OCI-LY1 (cell line): Measurements from ENCODE around the gene EHD2.
"Not testable (repeated sequence)": the region's sequence is repeated elsewhere in the genome, so short reads cannot be mapped to it uniquely, and the experiment has no call there.

Experiments
- H2AFZ ChIP-seq: fragments of 200-600 bp; sonication (generic), shearing (Covaris generic); 2 replicates; pipeline ENCODE4 v1.6.0; 2014; ENCODE audit warnings: antibody characterized with exemption, mild to moderate bottlenecking, low read length
- H3F3A ChIP-seq: fragments of 200-600 bp; sonication (generic), shearing (Covaris generic); 2 replicates; pipeline ENCODE4 v1.6.0; 2014; ENCODE audit warnings: mild to moderate bottlenecking, antibody characterized with exemption, low read length, moderate library complexity; ENCODE audit not compliant: insufficient read depth
- H3K27ac ChIP-seq: fragments of 200-600 bp; sonication (generic); 2 replicates; pipeline ENCODE4 v1.5.1; 2014; ENCODE audit warnings: low read length, mixed run types, mild to moderate bottlenecking, low read depth; ENCODE audit not compliant: poor library complexity, severe bottlenecking
- H3K27me3 ChIP-seq: fragments of 200-600 bp; sonication (generic); 2 replicates; pipeline ENCODE4 v1.6.0; 2014; ENCODE audit warnings: antibody characterized with exemption, mild to moderate bottlenecking, low read length, moderate library complexity; ENCODE audit not compliant: insufficient read depth
- H3K36me3 ChIP-seq: fragments of 200-600 bp; sonication (generic); 2 replicates; pipeline ENCODE4 v1.6.1; 2014; ENCODE audit warnings: mild to moderate bottlenecking, antibody characterized with exemption, low read length, moderate library complexity, mixed read lengths; ENCODE audit not compliant: insufficient read depth
- H3K4me1 ChIP-seq: fragments of 200-600 bp; sonication (generic); 2 replicates; pipeline ENCODE4 v1.5.1; 2014; ENCODE audit warnings: mild to moderate bottlenecking, low read length, moderate library complexity; ENCODE audit not compliant: insufficient read depth, severe bottlenecking
- H3K4me2 ChIP-seq: fragments of 200-600 bp; sonication (generic), shearing (Covaris generic); 2 replicates; pipeline ENCODE4 v1.6.1; 2014; ENCODE audit warnings: low read length
- H3K4me3 ChIP-seq: fragments of 200-600 bp; sonication (generic); 2 replicates; pipeline ENCODE4 v1.5.1; 2014; ENCODE audit warnings: low read length, low read depth, mild to moderate bottlenecking, mixed read lengths; ENCODE audit not compliant: poor library complexity, severe bottlenecking
- H3K79me2 ChIP-seq: fragments of 200-600 bp; shearing (Covaris generic); 2 replicates; pipeline ENCODE4 v1.6.1; 2016; ENCODE audit warnings: mixed run types, low read length, mixed read lengths; ENCODE audit not compliant: insufficient read depth
- H3K9ac ChIP-seq: fragments of 200-600 bp; sonication (generic), shearing (Covaris generic); 2 replicates; pipeline ENCODE4 v1.6.1; 2014; ENCODE audit warnings: mild to moderate bottlenecking, low read length, mixed read lengths
- H3K9me2 ChIP-seq: fragments of 200-600 bp; sonication (generic), shearing (Covaris generic); 2 replicates; pipeline ENCODE4 v1.6.1; 2014; ENCODE audit warnings: low read depth, mild to moderate bottlenecking, low read length, mixed read lengths
- H3K9me3 ChIP-seq: fragments of 200-600 bp; shearing (Covaris generic); 2 replicates; pipeline ENCODE4 v1.6.1; 2014; ENCODE audit warnings: low read length, mixed read lengths
- H4K20me1 ChIP-seq: fragments of 200-600 bp; sonication (generic), shearing (Covaris generic); 2 replicates; pipeline ENCODE4 v1.6.0; 2016; ENCODE audit warnings: mild to moderate bottlenecking, low read length; ENCODE audit not compliant: insufficient read depth
- CTCF ChIP-seq: fragments of 200-600 bp; sonication (generic), shearing (Covaris generic); IDR thresholded peaks from 2 replicates; pipeline ENCODE4 v1.5.1; 2017; ENCODE audit warnings: mild to moderate bottlenecking, antibody characterized with exemption, low read length, moderate library complexity, mixed read lengths
- EZH2 ChIP-seq: fragments of 200-600 bp; sonication (generic), shearing (Covaris generic); IDR thresholded peaks from 2 replicates; pipeline ENCODE4 v1.8.0; 2017; ENCODE audit warnings: borderline replicate concordance, mixed run types, mild to moderate bottlenecking, antibody characterized with exemption, low read length, moderate library complexity, mixed read lengths

The EHD2 gene

GRCh38 chr19:47663911-47664771, 49.1 kb upstream of the EHD2 start:
- Histone ChIP-seq H3K4me3 (no peak overlapping the region), H3K27ac (no peak overlapping the region), H3K79me2 (no peaks in the 10 kb centered on the region), H2AFZ (no peak overlapping the region), H3K4me2 (no peak overlapping the region), H3K9me2 (no peaks in the 10 kb centered on the region), H4K20me1 (no peaks in the 10 kb centered on the region), H3K27me3 (no peaks in the 10 kb centered on the region), H3K36me3 (no peaks in the 10 kb centered on the region; the same call in 1 of the 2 replicates), H3F3A (no peaks in the 10 kb centered on the region), H3K9me3 (no peaks in the 10 kb centered on the region), H3K9ac (no peak overlapping the region), H3K4me1 (no peaks in the 10 kb centered on the region)
- TF ChIP-seq CTCF, result no peak
- no peak for TF ChIP-seq EZH2

DNA sequence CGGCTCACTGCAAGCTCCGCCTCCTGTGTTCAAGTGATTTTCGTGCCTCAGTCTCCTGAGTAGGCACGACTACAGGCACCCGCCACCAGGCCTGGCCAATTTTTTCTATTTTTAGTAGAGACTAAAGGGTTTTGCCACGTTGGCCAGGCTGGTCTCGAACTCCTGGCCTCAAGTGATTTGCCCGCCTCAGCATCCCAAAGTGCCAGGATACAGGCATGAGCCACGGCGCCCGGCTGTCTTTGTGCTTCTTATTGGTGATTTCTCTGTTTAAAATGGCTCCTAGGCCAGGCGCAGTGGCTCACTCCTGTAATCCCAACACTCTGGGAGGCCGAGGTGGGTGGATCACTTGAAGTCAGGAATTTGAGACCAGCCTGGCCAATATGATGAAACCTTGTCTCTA, 44.7 kb upstream of the EHD2 start:
- not testable (repeated sequence) for H4K20me1 ChIP-seq, H3K27ac ChIP-seq, H3K9me2 ChIP-seq, H3K27me3 ChIP-seq, H2AFZ ChIP-seq, H3K4me3 ChIP-seq, H3K9me3 ChIP-seq, H3K4me2 ChIP-seq, H3K79me2 ChIP-seq, H3K4me1 ChIP-seq, H3K9ac ChIP-seq, H3K36me3 ChIP-seq, H3F3A ChIP-seq

DNA sequence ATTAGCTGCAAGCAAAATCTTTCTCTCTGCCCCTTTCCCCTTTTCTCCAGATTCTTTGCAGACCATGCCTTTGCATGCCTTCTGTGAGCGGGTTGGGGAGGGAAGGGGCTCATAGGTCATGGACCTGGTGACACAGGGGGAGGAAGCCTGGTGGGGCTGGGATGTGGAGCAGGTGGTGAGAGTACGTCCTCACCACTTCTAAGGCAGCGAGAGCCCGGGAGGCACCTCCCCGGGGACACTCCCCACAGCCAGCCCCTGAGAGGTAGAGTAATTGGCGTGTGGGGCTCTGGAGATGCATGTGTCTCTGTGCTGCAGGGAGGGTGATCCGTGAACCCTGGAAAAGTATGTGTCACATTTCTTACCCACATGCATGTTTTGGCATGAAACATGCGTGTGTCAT, 42.5 kb upstream of the EHD2 start:
- Histone ChIP-seq H3F3A (no peaks in the 10 kb centered on the region), H3K4me3 (no peak overlapping the region), H3K4me1 (no peaks in the 10 kb centered on the region), H3K27me3 (no peaks in the 10 kb centered on the region), H3K79me2 (no peaks in the 10 kb centered on the region), H2AFZ (no peak overlapping the region), H3K36me3 (peaks cover 10% of the 10 kb centered on the region; the same call in 1 of the 2 replicates), H3K4me2 (no peak overlapping the region), H4K20me1 (no peaks in the 10 kb centered on the region), H3K9me3 (no peaks in the 10 kb centered on the region), H3K27ac (no peak overlapping the region), H3K9me2 (no peaks in the 10 kb centered on the region), H3K9ac (no peak overlapping the region)
- TF ChIP-seq EZH2 (no peak), CTCF (no peak)

DNA sequence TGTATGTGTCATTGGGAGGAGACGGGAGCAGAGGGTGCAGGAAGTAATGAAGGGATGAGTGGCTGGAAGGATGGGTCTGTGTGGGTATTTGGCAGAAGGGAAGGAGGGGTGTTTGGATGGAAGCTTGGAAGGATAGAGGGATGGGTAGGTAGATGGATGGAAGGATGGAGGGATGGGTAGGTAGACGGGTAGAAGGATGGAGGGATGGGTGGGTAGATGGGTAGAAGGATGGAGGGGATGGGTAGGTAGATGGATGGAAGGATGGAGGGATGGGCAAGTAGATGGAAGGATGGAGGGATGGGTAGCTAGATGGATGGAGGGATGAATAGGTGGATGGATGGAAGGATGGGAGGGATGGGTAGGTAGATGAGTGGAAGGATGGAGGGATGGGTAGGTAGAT, 41.7 kb upstream of the EHD2 start:
- Histone ChIP-seq H3K27me3 (no peaks in the 10 kb centered on the region), H3F3A (no peaks in the 10 kb centered on the region), H2AFZ (no peak overlapping the region), H3K27ac (no peak overlapping the region), H3K79me2 (no peaks in the 10 kb centered on the region), H3K9ac (no peak overlapping the region), H3K4me1 (no peaks in the 10 kb centered on the region), H3K4me3 (no peak overlapping the region), H3K36me3 (peaks cover 10% of the 10 kb centered on the region; the same call in 1 of the 2 replicates), H3K4me2 (no peak overlapping the region), H3K9me2 (no peaks in the 10 kb centered on the region), H4K20me1 (no peaks in the 10 kb centered on the region), H3K9me3 (no peaks in the 10 kb centered on the region)
- no peak for TF ChIP-seq CTCF
- TF ChIP-seq EZH2, result no peak
